HuH-7 (cell line): Measurements from ENCODE around the gene GLIS2.

Experiments used
- DNase-seq: peaks from one replicate; pipeline ENCODE4 v3.0.0; 2011; ENCODE audit warnings: low spot score

GLIS2 gene

DNA sequence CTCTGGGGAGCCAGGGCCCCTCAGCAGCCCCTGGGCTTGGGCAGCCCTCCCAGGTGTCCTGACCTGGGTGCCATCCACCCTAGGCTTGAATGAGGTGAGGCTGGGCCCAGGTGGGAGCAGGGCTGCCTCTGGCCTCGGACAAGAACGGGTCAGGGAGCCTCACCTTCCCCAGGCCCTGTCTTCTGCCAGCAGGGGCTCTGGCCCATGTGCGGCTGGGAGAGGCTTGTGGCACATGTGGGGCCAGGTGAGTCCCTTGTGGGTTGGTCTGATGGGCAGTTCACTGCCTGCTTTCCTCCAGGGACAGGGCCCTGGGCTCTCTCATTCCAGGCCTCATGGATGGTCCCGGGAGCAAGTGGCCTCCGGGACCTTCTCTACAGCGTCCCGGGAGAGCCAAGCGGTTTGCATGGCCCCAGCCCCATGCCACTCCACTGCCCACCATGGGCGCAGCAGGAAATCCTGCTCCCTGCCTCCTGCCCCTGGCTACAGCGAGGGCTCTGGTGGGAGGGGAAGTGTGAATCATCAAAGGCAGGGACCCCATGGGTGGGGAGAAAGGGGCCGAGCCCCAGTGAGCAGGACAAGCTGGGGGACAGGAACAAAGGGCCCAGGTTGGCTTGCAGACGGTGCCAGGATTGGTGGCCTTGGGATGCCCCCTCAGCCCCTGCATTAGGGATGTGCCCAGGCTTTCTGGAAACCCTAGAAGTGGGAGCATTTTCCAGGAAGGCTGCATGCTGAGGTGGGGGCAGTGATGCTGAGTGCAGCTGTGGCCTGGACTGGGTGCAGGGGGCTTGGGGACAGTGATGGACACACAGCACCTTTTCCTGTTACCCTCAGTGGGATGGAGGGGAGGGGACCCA, 68.0 kb downstream of the GLIS2 start:
- DNase-seq, result no peak

DNA sequence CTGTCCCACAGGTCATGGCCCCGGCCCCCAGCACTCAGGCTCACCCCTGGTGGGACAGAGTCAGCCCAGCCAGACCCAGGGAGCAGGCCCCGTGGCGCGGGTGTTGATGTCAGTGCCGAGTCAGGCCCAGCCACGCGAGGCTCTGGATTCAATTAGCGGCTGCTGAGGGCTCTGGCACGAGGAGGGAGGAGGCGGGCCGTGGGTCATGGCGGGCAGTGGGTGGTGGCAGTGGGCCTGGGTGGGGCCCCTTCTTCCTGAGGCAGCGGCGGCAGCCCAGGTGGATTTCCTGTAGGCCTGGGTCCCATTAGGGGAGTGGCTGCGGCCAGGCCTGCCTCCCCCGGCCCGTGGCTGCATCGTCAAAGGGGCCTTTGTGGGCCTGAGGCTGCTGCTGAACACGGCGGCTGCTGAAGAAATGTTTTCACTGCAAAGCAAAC, 68.7 kb downstream of the GLIS2 start:
- DNase-seq, result no peak

DNA sequence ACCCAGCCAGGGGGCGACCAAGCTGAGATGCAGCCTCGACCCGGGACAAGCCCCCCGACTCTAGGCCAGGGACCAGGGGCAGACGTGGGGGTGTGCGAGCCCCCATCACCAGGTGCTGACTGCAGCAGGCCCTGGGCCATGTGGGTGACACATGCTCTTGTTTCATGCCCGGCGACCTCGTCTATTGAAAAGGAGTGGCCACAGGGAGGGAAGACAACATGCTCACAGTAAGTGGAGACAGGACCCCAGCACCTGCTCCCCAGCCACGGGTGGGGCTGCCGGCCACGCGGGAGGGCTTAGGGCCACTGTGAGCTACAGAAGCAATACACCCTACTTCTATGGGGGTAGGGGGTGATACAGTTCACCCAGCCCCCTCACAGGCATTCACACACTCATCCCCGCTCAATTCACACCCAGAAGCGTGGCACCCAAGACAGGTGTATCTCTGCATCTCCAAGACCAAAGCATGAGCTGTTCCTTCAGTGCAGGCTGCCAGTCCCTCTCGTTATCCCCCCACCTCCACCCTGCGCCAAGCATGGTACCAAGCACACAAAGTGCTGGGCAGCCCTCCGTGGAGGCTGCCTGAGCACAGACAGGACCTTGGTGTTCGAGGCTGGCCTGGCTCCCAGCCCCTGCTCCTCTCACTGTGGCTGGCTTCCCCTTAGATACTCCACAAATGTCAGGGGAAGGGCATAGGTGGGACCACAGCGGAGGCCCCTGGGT, 69.4 kb downstream of the GLIS2 start:
- DNase-seq, result no peak

DNA sequence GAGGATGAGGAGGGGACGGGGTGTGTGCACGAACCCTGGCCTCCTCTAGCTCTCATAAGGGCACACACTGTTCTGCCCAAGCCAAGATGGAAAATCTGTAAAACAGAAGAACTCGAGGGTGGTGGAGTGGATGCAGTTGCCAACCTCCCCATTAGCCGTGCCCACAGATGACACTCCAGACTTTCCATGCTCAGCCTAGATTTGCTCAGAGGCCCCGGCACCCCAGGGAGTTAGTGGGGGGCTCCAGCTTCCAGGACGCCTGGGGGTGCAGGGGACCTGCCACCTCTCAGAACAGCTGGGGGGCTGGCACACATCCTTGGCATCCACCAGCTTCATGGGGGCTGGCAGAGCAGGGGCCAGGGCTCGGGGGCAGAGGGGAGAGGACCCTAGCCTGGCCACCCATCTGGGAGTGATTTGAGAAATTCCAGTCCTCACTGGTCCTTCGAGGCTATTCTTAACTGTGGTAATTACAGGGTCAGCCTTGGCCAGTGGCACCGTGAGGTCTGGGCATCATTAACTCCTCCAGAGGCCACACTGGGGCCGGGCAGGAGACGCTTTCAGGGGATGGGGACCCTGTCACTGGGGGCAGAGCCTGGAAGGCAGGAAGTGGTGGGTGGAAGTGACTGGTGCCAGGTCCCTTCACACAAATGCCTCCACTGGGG, 70.1 kb downstream of the GLIS2 start:
- DNase-seq, result no peak

DNA sequence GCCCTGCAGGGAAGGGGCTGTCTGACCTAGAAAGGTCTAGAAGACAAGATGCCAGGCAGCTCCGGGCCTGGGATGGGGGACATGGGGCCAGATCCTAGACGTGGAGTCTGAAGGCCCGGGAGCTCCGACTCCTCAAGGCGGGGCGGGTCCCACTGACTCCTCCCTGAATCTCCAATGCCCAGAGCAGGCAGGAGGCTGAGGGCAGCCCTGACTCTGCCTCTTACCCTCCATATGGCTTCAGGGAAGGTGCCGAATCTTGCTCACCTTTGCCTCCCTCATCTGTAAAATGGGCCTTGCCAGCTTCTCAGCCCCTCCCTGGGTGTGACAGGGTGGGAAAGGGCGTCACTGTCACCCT, 70.6 kb downstream of the GLIS2 start:
- no peak for DNase-seq

DNA sequence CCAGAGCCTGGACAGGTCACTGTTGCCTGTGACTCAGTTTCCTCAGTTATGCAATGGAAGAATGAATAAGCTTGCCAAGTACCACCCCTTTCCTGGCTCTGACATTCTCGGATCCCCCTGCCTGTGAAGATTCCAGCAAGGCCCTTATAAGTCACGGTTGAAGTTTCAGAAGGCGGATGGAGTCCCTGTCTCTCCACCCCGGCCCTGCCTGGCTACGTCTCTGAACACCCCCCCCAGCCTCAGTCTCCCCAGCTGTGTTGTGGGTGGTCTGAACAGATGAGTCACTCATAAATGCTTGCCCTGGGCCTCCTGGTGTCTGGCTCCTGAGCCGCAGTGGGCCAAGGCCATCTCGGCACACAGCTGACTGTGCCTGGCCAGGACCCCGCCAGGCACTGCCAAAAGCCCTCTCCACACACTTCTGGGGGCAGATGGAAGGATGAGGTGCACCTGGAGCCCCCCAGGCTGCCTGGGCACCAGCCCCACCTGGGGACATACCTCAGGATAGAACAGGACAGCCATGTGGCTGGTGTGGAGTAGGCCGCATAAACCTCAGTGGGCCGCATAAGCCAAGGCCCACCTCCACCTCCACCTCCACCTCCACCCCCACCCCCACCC, 71.2 kb downstream of the GLIS2 start:
- DNase-seq, result no peak

DNA sequence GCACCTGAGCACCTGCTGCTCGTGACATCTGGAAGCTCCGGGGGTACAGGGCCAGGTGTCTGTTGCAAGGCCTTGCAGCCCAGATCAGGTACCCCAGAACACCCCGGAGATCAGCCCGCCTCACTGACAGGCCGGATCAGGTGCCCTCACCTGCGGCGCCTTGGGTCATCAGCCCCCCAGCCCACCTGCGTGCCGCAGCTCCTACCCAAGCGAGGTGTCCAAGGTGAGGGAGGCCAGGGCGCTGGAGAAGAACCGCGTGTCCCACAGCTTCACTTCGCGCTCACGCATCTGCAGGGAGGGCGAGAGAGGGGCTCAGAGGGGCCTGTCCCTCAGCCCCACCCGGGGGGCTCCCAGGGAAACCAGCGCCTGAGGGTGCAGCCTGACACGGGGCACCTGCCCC, 71.9 kb downstream of the GLIS2 start:
- DNase-seq, result no peak

DNA sequence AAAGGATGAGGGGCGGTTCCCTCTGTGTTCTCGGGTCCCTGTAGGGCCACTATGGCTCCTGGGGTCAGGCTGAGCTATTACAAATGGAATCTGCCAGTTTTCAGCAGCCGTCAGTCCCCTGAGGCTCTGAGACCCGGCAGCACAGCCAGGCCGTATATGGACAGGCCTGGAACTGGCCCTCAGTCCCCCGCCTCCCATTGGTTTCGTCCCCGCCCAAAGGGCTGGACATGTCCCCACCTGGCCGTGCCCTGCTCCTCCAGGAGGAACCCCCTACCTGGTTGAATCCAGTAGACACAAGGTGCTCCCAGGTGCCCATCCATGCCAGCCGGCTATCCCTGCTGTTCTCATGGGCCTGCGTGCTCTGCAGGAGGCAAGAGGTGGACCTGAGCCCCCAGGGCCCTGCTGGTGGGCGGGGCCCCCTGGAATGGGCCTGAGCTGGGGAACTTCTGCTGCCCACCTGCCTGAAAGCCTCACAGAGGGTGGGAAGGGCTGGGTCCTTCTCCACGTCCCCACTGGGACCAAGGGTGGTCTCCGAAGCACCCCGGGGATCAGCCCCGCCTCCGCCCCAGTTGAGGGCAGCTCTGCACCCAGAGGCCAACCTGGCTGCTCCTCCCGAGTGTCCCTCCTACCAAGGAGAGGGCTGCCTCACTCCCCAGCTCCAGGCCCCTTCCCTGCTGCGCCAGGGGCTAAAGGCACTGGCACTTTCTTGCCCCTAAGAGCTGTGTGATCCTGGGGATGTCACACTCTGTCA, 72.6 kb downstream of the GLIS2 start:
- DNase-seq, result no peak
